K562 (cell line): ENCODE measurements around the gene ARHGEF6.

ENCODE experiments used
- EP300 ChIP-seq: IDR thresholded peaks from 2 replicates; pipeline ENCODE4 v1.6.1; 2012; ENCODE audit warnings: low read length, improper control_type of control experiment
- MAZ ChIP-seq, 2 experiments: fragments of 450-650 bp in 1 of 2; sonication (generic) in 1 of 2; formaldehyde crosslinking; IDR thresholded peaks in 1 of 2; conservative IDR thresholded peaks in 1 of 2; 2 replicates each; pipeline versions ENCODE4 v1.4.0 to v1.5.0; 2020; ENCODE audit warnings: mild to moderate bottlenecking in 1 of 2, missing genetic modification reagents in 1 of 2
- MNT ChIP-seq, 2 experiments: fragments of 450-650 bp; conservative IDR thresholded peaks; 2 replicates each; pipeline ENCODE4 v1.6.1; 2017; ENCODE audit warnings: mild to moderate bottlenecking in 2 of 2, moderate library complexity in 2 of 2
- POLR2A ChIP-seq: fragments of 450-650 bp; conservative IDR thresholded peaks from 2 replicates; pipeline ENCODE4 v1.6.1; 2016
- POLR2AphosphoS5 ChIP-seq: IDR thresholded peaks from 2 replicates; pipeline ENCODE4 v1.6.1; 2011; ENCODE audit warnings: mild to moderate bottlenecking, low read depth, low read length, moderate library complexity; ENCODE audit not compliant: control insufficient read depth, insufficient read depth
- SIN3A ChIP-seq, 2 experiments: fragments of 150-350 bp in 1 of 2; IDR thresholded peaks; 2 replicates each; pipeline ENCODE4 v1.6.1; 2011 to 2016; ENCODE audit warnings: borderline replicate concordance in 2 of 2, low read depth in 2 of 2, low read length in 2 of 2, mild to moderate bottlenecking in 2 of 2, moderate library complexity in 2 of 2; ENCODE audit not compliant: control insufficient read depth in 1 of 2
- SP2 ChIP-seq: IDR thresholded peaks from 2 replicates; pipeline ENCODE4 v1.6.1; 2011; ENCODE audit warnings: mild to moderate bottlenecking, low read depth, low read length, moderate library complexity; ENCODE audit not compliant: poor library complexity, severe bottlenecking; ENCODE audit errors: extremely low read depth
- ZBTB11 ChIP-seq, 3 experiments: fragments of 200-800 bp in 1 of 3; fragments of 250-450 bp in 1 of 3; fragments of 450-650 bp in 1 of 3; sonication (Bioruptor Pico) in 1 of 3; sonication (Bioruptor generic) in 1 of 3; formaldehyde crosslinking in 1 of 3; IDR thresholded peaks; 2 replicates each; pipeline versions ENCODE4 v1.6.1 to v1.8.0; 2016 to 2022; ENCODE audit warnings: mild to moderate bottlenecking in 2 of 3, missing genetic modification characterization in 2 of 3, missing compliant biosample characterization in 1 of 3, moderate library complexity in 1 of 3
- ZBTB26 ChIP-seq: fragments of 450-650 bp; formaldehyde crosslinking; IDR thresholded peaks from 2 replicates; pipeline ENCODE4 v1.4.0; 2022; ENCODE audit warnings: missing genetic modification characterization
- ZNF24 ChIP-seq: fragments of 450-650 bp; IDR thresholded peaks from 2 replicates; pipeline ENCODE4 v1.6.1; 2016
- TF ChIP-seq, protein P1 (sequence below): fragments of 450-650 bp; IDR thresholded peaks from 2 replicates; pipeline ENCODE4 v1.6.1; 2016; ENCODE audit warnings: borderline replicate concordance

DNA sequence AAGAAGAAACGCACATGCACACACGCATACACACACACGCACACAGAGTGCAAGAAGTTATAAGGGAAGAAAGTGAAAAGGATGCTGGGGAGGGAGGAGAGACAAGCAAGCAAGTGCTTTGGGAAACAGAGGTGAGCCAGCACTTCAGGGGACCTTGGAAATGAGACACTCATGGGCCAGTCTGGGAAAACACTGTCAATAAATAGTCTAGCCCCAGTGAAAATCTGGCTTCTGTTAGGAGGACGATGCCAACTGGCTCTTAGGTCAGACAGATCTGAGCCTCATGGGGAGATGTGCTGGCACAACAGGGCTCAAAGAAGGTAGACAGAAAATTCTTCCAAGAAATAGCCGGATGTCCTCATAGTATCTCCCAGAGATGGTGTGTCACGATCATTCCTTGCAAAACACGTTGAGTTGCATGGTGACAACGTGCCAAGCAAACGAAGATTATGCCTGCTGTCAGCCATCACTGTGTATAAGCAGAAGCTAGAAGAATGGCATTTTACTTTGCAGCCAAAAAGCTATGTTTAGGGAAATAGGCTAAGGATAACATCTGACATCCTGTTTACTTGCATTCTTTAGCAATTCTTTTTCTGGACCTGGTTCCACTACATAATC lies 557 bp upstream of the ARHGEF6 start:
- TF ChIP-seq SIN3A (IDR thresholded peaks at IDR 0.05; ENCODE audit: borderline replicate concordance in 2 of 2, control insufficient read depth in 1 of 2, low read depth in 2 of 2, low read length in 2 of 2) = no peak
- TF ChIP-seq ZBTB11 (CRISPR knock-in tag; IDR thresholded peaks at IDR 0.05) = no peak
- TF ChIP-seq ZBTB26 (CRISPR knock-in tag) = no peak
- no peak for TF ChIP-seq EP300
- TF ChIP-seq POLR2A = no peak
- TF ChIP-seq, protein P1, sequence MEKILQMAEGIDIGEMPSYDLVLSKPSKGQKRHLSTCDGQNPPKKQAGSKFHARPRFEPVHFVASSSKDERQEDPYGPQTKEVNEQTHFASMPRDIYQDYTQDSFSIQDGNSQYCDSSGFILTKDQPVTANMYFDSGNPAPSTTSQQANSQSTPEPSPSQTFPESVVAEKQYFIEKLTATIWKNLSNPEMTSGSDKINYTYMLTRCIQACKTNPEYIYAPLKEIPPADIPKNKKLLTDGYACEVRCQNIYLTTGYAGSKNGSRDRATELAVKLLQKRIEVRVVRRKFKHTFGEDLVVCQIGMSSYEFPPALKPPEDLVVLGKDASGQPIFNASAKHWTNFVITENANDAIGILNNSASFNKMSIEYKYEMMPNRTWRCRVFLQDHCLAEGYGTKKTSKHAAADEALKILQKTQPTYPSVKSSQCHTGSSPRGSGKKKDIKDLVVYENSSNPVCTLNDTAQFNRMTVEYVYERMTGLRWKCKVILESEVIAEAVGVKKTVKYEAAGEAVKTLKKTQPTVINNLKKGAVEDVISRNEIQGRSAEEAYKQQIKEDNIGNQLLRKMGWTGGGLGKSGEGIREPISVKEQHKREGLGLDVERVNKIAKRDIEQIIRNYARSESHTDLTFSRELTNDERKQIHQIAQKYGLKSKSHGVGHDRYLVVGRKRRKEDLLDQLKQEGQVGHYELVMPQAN = no peak
- TF ChIP-seq POLR2AphosphoS5 = no peak
- no peak for TF ChIP-seq SP2
- TF ChIP-seq MAZ (CRISPR knock-in tag; conservative IDR thresholded peaks at IDR 0.05 in 1 of 2, IDR thresholded peaks at IDR 0.05 in 1 of 2) = no peak
- TF ChIP-seq ZNF24 = no peak
- no peak for TF ChIP-seq MNT (conservative IDR thresholded peaks at IDR 0.05)
